GM12878 (cell line): ENCODE results near the gene PEX11A.

ENCODE experiments used
- NFYB ChIP-seq: IDR thresholded peaks from 2 replicates; pipeline ENCODE4 v1.6.1; 2011; ENCODE audit warnings: low read depth, mild to moderate bottlenecking, low read length, improper control_type of control experiment, moderate library complexity; ENCODE audit not compliant: insufficient read depth
- POLR2A ChIP-seq: IDR thresholded peaks from 2 replicates; pipeline ENCODE4 v1.6.1; 2011; ENCODE audit warnings: low read depth, mild to moderate bottlenecking, low read length
- SUPT20H ChIP-seq: IDR thresholded peaks from 2 replicates; pipeline ENCODE4 v1.6.1; 2011; ENCODE audit warnings: low read depth, mild to moderate bottlenecking, low read length, moderate library complexity, borderline replicate concordance; ENCODE audit not compliant: control insufficient read depth
- TF ChIP-seq, protein P1 (sequence below), 3 experiments: IDR thresholded peaks in 2 of 3; conservative IDR thresholded peaks in 1 of 3; 2 replicates each; pipeline ENCODE4 v1.5.1; 2011; ENCODE audit warnings: low read depth in 3 of 3, low read length in 3 of 3, mild to moderate bottlenecking in 3 of 3, control low read depth in 2 of 3, moderate library complexity in 2 of 3, inconsistent platforms in 1 of 3, mixed read lengths in 1 of 3; ENCODE audit not compliant: control insufficient read depth in 2 of 3, insufficient read depth in 1 of 3; ENCODE audit errors: extremely low read depth in 1 of 3

DNA sequence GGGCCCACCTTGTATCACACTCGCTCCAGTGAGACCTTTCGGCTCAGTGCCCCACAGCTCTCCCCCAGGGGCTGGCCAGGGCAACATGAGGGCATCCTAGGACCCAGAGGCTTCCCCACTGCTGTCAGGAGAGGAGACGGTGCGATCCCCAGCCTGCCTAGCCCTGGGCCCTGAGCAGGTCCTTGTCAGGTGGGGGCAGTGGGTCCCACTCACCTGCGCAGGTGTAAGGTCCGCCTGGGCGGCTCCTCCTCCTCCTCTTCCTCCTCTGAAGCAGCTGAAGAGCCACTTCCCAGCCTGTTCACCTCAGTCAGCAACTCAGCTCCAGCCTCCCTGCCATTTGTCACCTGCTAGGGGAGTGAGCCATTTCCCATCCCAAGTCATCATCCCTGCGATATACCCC lies 44.9 kb downstream of the PEX11A start:
- TF ChIP-seq, protein P1, sequence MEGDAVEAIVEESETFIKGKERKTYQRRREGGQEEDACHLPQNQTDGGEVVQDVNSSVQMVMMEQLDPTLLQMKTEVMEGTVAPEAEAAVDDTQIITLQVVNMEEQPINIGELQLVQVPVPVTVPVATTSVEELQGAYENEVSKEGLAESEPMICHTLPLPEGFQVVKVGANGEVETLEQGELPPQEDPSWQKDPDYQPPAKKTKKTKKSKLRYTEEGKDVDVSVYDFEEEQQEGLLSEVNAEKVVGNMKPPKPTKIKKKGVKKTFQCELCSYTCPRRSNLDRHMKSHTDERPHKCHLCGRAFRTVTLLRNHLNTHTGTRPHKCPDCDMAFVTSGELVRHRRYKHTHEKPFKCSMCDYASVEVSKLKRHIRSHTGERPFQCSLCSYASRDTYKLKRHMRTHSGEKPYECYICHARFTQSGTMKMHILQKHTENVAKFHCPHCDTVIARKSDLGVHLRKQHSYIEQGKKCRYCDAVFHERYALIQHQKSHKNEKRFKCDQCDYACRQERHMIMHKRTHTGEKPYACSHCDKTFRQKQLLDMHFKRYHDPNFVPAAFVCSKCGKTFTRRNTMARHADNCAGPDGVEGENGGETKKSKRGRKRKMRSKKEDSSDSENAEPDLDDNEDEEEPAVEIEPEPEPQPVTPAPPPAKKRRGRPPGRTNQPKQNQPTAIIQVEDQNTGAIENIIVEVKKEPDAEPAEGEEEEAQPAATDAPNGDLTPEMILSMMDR (IDR thresholded peaks at IDR 0.05 in 2 of 3, conservative IDR thresholded peaks at IDR 0.05 in 1 of 3; ENCODE audit: control insufficient read depth in 2 of 3, extremely low read depth in 1 of 3, insufficient read depth in 1 of 3, low read depth in 3 of 3, low read length in 3 of 3): no peak
- no peak for TF ChIP-seq SUPT20H
- no peak for TF ChIP-seq NFYB
- TF ChIP-seq POLR2A: no peak
